ENCODE results near the gene RAB3B.
"Not testable (repeated sequence)": the region's sequence is repeated elsewhere in the genome, so short reads cannot be mapped to it uniquely, and the experiment has no call there.

RAB3B gene, protein sequence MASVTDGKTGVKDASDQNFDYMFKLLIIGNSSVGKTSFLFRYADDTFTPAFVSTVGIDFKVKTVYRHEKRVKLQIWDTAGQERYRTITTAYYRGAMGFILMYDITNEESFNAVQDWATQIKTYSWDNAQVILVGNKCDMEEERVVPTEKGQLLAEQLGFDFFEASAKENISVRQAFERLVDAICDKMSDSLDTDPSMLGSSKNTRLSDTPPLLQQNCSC

DNA sequence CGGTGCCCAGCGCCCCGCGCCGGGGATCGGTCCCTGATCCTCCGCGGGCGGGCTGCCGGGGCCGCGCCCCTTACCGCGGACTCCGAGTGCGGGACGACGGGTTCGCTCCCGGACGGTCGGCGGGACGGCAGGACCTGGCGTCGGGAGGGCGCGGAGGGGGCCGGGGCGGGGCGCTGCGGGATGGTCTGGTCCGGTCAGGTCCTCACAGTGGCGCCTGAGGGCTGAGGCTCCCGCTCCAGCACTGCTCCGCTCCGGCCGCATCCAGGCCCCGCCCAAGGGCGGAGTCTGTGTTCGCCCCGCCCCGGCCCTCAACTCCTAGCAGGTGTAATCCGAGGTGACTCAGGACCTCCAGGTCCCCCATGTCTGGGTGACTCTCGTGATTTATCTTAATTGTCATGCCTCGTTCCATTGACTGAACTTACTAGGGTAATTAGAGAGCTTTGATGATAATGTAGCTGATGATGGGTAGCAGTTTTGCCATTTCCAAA, at the start of gene RAB3B:
Gene RAB3B, minus strand, starts transcription at position 223 of the 488 bp plus-strand sequence. CDS start 13,583 bp downstream, outside the sequence.
- peak; percentile 79 for DNase-seq (ENCODE audit: low spot score)

DNA sequence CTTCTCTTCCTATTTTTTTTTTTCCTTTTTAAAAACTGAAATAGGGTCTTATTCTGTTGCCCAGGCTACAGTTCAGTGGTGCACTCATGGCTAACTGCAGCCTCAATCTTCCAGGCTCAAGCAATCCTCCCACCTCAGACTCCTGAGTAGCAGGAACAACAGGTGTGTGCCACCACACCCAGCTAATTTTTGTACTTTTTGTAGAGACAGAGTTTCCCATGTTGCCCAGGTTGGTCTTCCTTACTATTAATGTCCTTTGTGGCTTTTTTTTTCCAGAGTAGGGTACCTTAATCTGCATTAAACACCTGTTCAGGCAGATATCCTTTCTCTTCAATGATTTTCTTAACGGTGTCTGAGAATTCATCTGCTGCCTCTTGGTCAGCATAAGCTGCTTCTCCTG, 47.4 kb upstream of the RAB3B start:
- DNase-seq (ENCODE audit: low spot score): no peak

DNA sequence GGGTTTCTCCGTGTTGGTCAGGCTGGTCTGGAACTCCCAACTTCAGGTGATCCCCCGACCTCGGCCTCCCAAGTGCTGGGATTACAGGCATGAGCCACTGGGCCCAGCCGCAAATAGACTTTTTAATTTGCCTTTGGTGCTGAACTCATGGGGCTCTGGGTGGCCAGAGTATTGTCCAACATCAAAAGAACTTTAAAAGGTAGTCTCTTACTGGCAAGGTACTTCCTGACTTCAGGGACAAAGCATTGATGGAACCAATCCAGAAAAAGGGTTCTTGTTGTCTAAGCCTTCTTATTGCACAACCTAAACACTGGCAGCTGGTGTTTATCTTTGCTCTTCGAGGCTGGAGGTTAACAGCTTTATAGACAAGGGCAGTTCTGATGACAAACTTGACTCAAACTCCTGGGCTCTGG, 46.9 kb upstream of the RAB3B start:
- DNase-seq (ENCODE audit: low spot score): no peak

DNA sequence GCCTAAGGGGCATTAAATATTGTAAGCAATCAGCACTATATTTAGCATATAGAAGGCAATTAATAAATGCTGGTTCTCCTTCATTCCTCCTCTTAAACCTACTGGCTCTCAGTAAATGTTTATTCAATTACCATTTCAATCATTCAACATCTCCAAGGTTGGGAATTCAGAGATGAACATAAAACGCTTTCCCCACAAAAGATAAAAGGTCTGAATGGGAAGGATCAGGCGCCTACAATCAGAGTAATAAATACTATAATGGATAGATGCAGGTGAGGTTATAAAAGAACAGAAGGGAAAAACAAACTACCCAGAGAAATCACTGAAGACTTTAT, 43.5 kb upstream of the RAB3B start:
- no peak for DNase-seq (ENCODE audit: low spot score)

DNA sequence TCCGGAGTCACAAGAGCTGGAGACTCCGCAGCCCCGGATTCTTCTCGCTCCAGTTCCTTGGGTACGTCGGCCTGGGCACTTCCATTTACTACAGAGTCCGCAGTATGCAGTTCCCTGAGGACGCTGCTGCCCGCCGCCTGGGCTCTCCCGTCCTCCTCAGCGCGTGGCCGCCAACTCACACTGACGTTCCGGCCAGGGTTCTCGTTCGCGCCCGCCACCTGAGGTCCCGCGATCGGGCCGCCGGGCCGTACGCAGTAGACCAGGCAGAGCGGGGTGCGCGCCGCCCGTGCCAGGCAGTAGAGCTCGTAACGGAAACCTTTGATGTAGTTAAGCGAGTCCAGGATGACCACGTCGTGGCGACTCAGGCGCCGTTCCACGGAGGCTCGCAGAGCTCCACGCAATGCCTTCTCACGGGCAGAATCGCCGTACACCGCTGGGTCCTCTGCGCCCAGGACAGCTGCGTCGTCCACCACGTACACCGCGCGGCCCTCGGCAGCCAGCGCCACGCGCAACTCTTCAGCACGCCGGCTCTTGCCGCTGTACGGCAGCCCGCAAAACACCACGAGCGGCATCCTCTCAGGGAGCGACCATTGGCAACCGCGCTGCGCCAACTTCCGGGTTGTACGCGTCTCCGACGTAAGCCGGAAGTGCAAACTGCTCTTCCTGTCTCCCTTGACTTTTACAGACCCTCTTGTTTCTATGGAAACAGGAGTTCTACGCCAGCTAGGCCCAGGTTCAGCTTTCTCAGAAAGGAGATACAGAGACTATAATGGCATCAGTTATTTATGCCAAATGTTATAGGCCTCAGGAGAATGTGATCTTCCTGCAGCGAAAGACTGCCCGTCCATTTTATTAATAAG, 42.9 kb upstream of the RAB3B start, which contains the start of gene KTI12:
Gene KTI12, minus strand, starts transcription at position 621 of the 860 bp plus-strand sequence. Its CDS starts 49 bp downstream, at position 572.
- DNase-seq (ENCODE audit: low spot score): peak; percentile 94

DNA sequence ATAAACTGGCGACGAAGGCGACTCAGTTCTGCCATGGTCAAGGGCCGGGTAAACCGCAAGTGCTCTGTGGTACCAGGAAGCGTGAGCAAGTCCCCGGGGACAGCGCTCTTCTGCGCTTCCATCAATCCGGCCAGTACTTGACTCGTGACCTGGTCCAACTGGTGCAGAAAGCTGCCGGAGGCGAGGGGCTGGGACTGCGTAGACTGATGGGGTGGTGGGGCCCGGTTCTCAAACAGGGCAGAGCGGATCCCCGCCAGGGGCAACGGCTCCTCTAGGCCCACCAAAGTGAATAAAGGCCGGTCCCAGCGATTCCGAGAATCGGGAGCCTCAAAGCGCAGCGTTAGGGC, 42.3 kb upstream of the RAB3B start:
- DNase-seq (ENCODE audit: low spot score): peak; percentile 77

DNA sequence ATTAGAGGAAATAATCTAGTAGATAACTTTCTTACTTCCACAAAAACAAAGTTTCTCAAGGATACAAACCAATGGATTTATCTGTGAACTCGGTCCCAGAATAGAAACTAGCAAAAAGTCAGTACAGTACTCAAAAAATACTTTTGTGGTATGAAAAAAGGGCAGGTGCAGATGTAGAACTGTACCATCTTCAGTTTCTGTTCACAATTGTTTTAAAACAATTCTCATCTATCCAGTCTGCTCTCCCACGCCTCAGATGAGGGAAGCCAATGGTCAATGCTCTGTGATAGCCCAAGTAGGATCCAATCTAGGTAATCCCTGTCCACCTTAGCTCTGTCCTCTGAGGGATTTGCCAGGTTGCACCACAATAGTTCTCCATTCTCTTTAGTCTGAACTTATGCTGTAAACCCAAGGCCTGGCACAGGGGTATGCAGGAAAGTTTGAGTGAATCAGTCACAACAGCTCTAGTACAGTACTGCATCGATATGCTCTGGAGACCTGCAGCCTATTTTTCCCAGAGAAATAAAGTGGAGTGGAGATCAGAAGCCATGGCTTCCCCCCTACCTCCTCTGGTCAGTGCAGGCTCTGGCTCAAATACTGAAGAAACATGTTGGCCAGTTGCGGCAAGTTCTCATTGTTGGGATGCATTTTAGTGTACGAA, 41.8 kb upstream of the RAB3B start:
- DNase-seq (ENCODE audit: low spot score): peak; percentile 55

DNA sequence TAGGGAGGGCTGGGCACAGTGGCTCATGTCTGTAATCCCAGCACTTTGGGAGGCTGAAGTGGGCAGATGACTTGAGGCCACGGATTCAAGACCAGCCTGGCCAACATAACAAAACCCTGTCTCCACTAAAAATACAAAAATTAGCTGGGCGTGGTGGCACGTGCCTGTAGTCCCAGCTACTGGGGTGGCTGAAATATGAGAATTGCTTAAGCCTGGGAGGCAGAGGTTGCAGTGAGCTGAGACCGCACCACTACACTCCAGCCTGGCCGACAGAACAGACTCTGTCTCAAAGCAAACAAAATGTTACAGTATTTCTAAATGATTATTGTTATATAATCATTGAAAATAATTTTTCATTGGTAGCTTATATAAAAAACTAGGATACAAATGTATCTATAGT, 38.3 kb upstream of the RAB3B start:
- not testable (repeated sequence) for DNase-seq (ENCODE audit: low spot score)

DNA sequence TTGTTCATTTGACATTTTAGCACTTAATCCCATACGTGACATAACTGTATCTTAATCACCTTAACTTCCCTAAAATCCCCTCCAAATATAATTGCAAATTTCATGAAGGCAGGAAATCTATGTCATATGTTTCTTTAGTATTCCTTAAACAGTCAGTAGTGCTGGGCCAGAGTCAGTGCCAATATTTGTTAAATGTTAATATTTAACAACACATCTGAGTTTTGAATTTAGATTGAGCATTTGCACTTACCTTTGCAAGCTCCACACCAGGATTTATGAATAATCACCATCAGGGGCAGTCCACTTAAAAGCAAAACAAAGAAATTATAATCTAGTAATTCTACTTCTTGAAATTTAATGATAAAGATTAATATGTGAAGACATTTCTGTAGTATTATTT, 37.8 kb upstream of the RAB3B start:
- no peak for DNase-seq (ENCODE audit: low spot score)

DNA sequence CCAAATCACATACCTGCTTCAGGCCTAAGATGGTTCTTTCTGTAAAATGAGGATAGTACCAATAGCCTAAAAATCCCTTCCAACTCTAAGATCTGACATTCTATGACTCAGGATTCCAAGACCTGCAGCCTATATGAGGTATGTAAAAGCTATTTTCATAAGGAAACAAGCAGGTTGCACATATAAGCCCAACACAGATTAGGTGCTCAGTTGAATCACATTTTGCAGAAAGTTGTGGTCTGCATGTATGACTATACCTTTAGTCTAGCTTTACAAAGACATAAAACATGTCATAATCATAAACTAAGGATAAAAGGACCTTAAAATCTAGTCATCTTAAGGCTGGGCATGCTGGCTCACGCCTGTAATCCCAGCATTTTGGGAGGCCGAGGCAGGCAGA, 35.8 kb upstream of the RAB3B start:
- no peak for DNase-seq (ENCODE audit: low spot score)

DNA sequence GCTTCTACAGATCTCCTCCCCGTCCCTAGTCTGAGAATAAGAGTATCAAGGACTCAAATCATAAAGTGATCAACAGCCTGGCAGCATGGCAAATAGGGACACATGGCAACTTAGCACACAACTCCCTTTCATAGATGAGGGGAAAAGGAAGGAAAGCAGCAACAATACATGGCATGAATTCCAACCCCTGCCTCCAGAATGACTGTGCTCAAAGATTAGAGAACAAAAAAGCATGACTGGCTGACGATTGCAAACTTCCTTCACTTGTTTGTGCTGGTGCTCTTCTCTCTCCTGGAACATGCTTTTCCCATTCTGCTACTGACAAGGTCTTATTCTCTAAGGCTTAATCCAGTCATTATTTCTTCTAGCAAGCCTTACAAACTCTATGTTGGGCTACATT, 31.6 kb upstream of the RAB3B start:
- no peak for DNase-seq (ENCODE audit: low spot score)

DNA sequence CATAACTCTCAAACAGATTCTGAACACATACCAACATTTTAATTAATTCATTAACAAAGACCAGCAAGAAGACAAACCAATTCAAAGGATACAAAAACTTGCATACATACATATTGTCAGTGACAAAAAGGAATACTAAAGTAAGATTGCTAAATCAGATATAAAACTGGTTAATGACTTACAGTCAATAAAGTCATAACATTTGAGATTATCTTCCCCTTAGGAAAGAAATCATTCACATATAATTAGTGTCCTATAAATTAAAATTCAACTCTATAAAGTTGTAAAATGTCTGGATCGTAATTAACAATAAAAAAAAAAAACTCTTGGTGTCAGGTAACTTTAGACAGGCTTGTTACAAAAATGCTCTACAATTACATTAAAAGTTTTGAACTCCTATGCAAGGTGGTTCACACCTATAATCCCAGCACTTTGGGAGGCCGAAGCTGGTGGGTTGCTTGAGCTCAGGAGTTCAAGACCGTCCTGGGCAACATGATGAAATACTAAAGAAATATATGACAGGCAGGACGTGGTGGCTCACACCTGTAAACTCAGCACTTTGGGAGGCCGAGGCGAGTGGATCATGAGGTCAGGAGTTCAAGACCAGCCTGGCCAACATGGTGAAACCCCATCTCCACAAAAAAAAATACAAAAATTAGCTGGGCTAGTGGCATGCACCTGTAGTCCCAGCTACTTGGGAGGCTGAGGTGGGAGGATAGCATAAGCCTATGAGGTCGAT, 17.7 kb upstream of the RAB3B start:
- no peak for DNase-seq (ENCODE audit: low spot score)

DNA sequence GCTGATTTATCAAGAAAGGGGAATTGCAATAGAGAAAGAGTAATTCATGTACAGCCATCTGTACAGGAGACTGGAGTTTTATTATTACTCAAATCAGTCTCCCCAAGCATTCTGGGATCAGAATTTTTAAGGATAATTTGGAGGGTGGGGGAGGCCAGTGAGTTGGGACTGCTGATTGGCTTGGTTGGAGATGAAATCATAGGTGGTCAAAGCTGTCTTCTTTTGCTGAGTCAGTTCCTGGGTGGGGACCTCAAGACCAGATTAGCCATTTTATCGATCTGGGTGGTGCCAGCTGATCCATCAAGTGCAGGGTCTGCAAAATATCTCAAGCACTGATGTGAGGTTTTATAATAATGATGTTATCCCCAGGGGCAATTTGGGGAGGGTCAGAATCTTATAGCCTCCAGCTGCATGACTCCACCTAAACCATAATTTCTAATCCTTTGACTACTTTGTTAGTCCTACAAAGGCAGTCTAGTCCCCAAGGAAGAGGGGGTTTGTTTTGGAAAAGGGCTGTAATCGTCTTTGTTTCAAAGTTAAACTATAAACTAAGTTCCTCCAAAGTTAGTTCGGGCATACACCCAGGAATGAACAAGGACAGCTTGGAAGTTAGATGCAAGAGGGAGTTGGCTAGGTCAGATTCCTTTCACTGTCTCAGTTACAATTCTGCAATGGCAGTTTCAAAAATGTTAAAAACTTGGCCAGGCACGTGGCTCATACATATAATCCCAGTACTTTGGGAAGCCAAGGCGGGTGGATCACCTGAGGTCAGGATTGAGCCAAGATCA, 16.9 kb upstream of the RAB3B start:
- DNase-seq (ENCODE audit: low spot score): no peak

DNA sequence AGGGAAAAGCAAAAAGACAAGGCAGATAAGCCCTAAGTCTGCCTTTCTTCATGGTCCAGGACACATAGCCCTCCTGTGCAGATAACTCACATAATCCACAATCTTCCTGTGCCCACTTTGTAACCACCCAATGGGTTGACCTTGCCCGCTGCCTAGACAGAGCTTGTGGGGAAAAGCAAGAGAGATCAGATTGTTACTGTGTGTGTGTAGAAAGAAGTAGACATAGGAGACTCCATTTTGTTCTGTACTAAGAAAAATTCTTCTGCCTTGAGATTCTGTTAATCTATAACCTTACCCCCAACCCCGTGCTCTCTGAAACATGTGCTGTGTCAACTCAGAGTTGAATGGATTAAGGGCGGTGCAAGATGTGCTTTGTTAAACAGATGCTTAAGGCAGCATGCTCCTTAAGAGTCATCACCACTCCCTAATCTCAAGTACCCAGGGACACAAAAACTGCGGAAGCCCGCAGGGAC, 15.6 kb upstream of the RAB3B start:
- not testable (repeated sequence) for DNase-seq (ENCODE audit: low spot score)

DNA sequence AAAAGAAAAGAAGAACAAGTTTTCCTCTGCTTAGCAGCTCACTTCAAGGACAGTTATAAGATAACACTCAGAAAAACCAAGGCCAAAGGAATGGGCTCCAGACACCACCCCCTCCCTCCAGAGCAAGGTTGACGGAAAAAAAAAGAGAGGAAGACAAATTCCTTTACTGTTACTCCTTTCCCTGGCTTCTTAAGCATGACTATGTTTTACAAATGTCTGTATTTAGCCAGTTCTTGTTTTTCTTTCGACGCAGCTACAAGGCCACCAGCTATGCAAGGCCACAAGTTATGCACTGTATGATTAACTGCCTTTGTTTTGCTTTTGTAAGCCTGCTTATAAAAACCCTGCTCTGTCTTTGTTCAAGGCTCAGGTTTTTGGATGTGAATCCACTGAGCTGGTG, 15.0 kb upstream of the RAB3B start:
- DNase-seq (ENCODE audit: low spot score): not testable (repeated sequence)

DNA sequence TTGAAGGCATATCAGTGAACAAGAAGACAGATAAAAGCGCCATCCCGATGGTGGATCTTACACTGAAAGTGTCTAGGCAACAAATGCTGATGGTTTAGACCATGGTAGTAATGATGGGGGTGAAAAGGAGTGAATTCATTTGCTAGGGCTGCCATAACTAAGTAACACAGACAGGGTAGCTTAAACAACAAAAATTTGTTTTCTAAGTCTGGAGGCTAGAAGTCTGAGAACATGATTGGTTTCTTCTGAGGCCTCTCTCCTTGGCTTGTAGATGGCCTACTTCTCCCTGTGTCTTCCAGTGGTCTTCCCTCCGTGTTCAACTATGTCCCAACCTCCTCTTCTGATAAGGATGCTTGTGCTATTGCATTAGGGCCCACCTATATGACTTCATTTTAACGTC, 13.4 kb upstream of the RAB3B start:
- no peak for DNase-seq (ENCODE audit: low spot score)

DNA sequence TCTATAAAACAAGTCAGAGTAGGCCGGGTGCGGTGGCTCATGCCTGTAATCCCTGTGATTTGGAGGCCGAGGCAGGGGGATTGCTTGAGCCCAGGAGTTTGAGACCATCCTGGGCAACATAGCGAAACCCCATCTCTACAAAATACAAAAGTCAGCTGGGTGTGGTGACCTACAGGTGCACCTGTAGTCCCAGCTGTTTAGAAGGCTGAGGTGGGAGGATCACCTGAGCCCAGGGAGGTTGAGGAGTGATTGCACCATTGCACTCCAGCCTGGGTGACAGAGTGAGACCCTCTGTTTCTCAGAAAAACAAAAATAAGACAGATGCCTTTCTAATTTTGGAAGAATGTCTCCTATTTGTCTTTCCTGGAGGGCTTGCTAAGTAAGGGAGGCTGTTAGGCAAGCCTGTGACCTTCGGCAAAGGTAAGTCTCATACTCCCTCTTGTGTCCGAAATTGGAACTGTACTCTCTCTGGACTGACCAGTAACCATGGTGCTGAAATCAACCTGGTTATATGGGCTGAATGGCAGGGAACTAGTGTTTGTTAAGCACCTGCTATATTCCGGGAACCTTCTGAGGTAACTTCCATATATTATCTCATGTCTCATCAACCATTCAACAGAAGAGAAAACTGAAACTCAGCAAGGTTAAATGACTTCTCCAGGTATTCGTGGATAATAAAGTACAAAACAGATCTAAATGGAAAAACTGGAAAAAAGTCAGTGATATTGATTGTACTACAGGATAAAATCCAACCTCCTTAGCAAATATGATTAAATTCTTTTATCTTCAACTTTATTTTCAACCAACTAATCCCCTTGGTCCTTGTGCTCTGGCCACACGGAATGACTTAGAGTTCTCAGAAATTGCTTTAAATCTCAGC, 11.8 kb upstream of the RAB3B start:
- DNase-seq (ENCODE audit: low spot score): peak; percentile 88

DNA sequence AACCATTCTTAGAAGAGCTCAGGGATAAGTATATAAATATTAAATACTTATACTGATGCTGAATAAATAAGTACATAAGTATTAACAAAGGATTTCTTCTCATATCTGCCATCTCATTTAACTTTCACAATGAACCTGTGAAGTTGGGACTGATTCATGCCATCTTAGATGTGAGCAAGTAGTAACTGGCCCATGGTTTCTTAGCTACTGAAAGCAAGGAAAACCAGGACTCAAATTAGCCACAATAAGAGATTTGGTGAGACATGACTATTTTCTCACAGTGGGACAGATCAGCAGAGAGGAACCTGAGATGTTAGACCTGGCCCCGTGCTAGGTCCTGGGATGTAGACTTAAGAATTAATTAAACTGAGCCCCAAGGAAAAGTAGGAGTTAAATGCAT, 8.2 kb upstream of the RAB3B start:
- DNase-seq (ENCODE audit: low spot score): no peak

DNA sequence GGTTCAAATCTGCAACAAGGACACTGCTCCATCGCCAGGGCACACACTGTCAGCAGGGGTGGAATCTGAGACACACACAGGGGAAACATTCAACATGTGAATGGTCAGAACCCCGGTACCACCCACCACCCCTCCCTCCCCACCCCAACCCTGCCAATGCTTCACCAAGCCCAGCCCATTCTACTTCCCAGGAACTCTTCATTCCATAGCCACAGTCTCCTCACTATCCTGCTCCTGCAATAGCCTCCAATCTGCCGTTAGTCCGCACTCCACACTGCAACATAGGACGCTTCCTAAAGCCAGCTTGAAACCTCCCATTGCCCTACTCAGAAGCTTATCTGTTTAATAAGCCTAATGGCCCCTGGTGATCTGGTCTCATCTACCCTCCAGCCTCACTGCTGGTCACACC, 7.5 kb upstream of the RAB3B start:
- DNase-seq (ENCODE audit: low spot score): no peak
